ENCODE measurements around the gene C1QL4. TPM values are rescaled to one million over a fixed set of nuclear protein-coding genes. Genes with fewer than 3 reads are reported as not detected.

The C1QL4 gene
- total RNA-seq, 2 donors from 2014 or later = not detected

GRCh38 chr12:49301760-49302159 is 35.2 kb downstream of the C1QL4 start:
- H3K9me3 ChIP-seq = no peaks in the 10 kb centered on the region
- DNase-seq (no peak), ATAC-seq (no peak)
- no peaks in the 10 kb centered on the region for H3K36me3 ChIP-seq (replicated peaks in 1 of 2; ENCODE audit: insufficient read depth in 1 of 2, low read depth in 2 of 2)
- peaks cover 12% of the 10 kb centered on the region for H3K4me1 ChIP-seq
- H3K27ac ChIP-seq = no peak overlapping the region
- TF ChIP-seq CTCF (IDR thresholded peaks at IDR 0.05) = no peak
- TF ChIP-seq POLR2A (IDR thresholded peaks at IDR 0.05) = no peak
- H3K4me3 ChIP-seq = no peak overlapping the region
- 67 to 71% methylated on average over 4 of the region's 4 CpGs for WGBS, 2 donors
- H3K27me3 ChIP-seq = peaks cover under 1 to 5% of the 10 kb centered on the region in 2 donors
- intact Hi-C loops (cut with DNase I) = no loop called here

GRCh38 chr12:49298160-49298559 is 38.8 kb downstream of the C1QL4 start:
- peaks cover 26% of the 10 kb centered on the region for H3K4me1 ChIP-seq
- H3K36me3 ChIP-seq (replicated peaks in 1 of 2; ENCODE audit: insufficient read depth in 1 of 2, low read depth in 2 of 2) = no peaks in the 10 kb centered on the region
- no peak for ATAC-seq
- H3K27me3 ChIP-seq = peaks cover 3 to 16% of the 10 kb centered on the region in 2 donors
- peak in 1 of 7 experiments; percentile 12 for TF ChIP-seq CTCF (IDR thresholded peaks at IDR 0.05)
- TF ChIP-seq POLR2A (IDR thresholded peaks at IDR 0.05) = no peak
- H3K9me3 ChIP-seq = no peaks in the 10 kb centered on the region
- no peak for DNase-seq
- no peak overlapping the region for H3K4me3 ChIP-seq
- H3K27ac ChIP-seq = no peak overlapping the region
- intact Hi-C loops (cut with DNase I) = no loop called here
- 49 to 57% methylated on average over 3 to 6 of the region's 6 CpGs for WGBS, 2 donors

DNA sequence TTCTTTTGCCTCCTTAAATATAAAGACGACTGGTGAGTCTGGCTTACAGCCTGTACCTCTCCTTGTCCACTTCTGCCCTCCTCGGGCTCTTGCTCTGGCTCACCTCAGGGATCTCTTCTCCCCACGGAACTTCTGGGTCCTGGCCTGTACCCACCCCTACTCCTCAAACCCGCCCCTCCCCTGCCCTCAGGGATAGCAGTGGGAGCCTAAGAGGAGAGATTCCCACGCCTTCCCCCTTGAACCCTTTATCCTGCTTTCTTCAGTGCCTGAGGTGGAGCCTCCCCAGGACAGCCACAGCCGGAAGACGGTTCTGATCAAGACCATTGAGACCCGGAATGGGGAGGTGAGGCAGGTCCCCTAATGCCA is 39.3 kb downstream of the C1QL4 start:
- DNase-seq (no peak), ATAC-seq (no peak)
- 14 to 25% methylated on average over 8 of the region's 8 CpGs for WGBS, 2 donors
- no peaks in the 10 kb centered on the region for H3K9me3 ChIP-seq
- no peak overlapping the region for H3K27ac ChIP-seq
- H3K36me3 ChIP-seq (replicated peaks in 1 of 2; ENCODE audit: insufficient read depth in 1 of 2, low read depth in 2 of 2) = no peaks in the 10 kb centered on the region
- peaks cover 3 to 16% of the 10 kb centered on the region in 2 donors for H3K27me3 ChIP-seq
- H3K4me1 ChIP-seq = peaks cover 26% of the 10 kb centered on the region
- H3K4me3 ChIP-seq = no peak overlapping the region
- no peak for TF ChIP-seq CTCF (IDR thresholded peaks at IDR 0.05)
- TF ChIP-seq POLR2A (IDR thresholded peaks at IDR 0.05) = no peak
- intact Hi-C loops (cut with DNase I) = no loop called here

DNA sequence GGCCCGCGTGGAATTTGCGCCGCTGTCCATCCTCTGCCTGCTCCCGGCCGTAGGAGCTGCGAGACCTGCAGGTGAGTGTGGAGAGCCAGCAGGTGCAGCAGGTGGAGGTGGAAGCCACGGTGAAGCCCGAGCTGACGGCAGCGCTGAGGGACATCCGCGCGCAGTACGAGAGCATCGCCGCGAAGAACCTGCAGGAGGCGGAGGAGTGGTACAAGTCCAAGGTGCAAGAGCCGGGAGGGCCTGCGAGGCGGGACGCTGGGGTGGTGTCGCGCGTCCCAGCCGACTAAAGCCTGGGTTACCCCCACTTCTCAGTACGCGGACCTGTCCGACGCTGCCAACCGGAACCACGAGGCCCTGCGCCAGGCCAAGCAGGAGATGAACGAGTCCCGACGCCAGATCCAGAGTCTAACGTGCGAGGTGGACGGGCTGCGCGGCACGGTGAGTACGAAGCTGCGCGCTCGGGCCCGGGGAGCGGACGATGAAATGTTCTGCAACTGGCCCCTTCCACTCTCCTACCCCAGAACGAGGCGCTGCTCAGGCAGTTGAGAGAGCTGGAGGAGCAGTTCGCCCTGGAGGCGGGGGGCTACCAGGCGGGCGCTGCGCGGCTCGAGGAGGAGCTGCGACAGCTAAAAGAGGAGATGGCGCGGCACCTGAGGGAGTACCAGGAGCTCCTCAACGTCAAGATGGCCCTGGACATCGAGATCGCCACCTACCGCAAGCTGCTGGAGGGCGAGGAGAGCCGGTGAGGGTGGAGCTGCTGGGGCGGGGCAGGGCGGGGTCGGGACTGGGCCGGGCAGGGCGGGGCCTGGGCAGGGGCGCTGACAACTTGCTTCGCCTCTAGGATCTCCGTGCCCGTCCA is 39.9 kb downstream of the C1QL4 start:
- peaks cover 3 to 16% of the 10 kb centered on the region in 2 donors for H3K27me3 ChIP-seq
- ATAC-seq (peak; percentile 68), DNase-seq (peak; percentile 51 to 72 (median 56))
- H3K4me3 ChIP-seq = no peak overlapping the region
- peaks cover 26% of the 10 kb centered on the region for H3K4me1 ChIP-seq
- no peaks in the 10 kb centered on the region for H3K9me3 ChIP-seq
- intact Hi-C loops (cut with DNase I) = no loop called here
- no peak overlapping the region for H3K27ac ChIP-seq
- H3K36me3 ChIP-seq (replicated peaks in 1 of 2; ENCODE audit: insufficient read depth in 1 of 2, low read depth in 2 of 2) = no peaks in the 10 kb centered on the region
- WGBS, 2 donors = 2 to 3% methylated on average over 15 to 76 of the region's 77 CpGs
- TF ChIP-seq CTCF (IDR thresholded peaks at IDR 0.05) = peak in 3 of 7 experiments; percentile 3 to 29 (median 8)
- no peak for TF ChIP-seq POLR2A (IDR thresholded peaks at IDR 0.05)
